HG02642 (cell line): ENCODE data around the gene PXDN.

Experiments used
- ATAC-seq: cut with Tn5 transposase; IDR thresholded peaks from one replicate; pipeline ENCODE4 v1.9.1; 2021; ENCODE audit warnings: mild to moderate bottlenecking; ENCODE audit not compliant: unreplicated experiment, poor library complexity

The PXDN gene

GRCh38 chr2:1656326-1656960, 87.9 kb downstream of the PXDN start:
- no peak for ATAC-seq

GRCh38 chr2:1655461-1655860, 88.9 kb downstream of the PXDN start:
- ATAC-seq: no peak

DNA sequence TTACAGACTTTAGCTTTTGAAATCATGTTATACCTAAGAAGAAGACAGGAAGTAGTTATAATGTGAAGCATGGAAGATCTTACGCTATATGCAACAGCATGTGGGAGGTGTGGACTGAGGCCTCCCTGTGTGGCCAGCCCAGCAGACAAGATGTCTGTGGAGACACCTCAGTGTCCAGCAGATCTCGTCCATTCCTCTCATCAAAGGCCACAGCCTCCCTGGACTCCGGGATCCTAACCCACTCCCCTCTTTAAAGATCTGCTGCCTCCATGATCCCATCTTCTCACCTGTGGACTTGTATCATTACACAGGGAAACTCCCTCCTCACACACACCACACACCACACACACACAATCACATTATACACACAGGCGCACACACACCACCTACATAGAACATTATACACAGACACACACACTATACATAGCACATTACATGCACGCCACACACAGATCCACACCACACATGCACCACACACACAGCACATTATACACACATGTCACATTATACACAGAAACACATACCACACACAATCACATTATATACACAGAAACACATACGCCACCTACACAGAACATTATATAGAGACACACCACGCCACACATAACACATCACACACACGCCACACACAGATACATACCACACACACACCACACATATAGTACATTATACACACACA, 89.5 kb downstream of the PXDN start:
- ATAC-seq: no peak

- no peak for ATAC-seq
Measured at GRCh38 chr2:1653956-1654695, 90.2 kb downstream of the PXDN start.

DNA sequence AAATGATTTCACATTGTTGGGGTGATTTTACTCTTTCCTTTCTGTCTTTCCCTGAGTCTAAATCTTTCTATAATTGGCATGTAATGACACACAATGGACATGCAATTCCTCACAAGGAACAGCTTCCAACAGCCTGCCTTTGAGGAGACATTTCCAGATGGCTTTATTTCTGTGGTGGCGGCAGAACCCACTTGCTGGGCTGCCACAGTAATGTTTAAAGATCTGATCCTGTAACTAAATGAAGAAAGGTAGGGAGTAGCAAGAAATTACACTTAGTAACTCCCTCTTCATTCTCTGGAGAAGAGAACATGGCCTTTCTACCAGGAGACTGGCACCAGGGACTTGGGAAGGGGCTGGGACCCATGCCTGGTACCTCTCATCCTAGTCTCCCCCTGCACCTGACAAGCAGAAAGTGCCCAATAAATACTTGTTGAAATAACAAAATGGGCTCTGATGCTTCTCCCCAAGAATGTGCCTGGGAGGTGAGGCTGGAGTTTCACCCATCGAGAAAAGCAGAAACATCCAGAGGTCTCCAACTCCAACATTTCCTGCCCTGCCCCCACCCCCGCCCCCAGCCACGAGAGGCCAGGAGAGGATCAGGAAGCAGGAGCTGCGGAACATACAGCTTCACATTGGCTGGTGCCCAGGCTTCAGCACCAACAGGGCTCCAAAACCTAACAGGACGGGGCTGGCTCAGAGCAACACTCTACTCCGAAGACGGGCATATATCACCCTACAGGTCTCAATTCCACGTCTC, 92.1 kb downstream of the PXDN start:
- no peak for ATAC-seq

- ATAC-seq: no peak
Measured at GRCh38 chr2:1651121-1652033, 92.9 kb downstream of the PXDN start.

DNA sequence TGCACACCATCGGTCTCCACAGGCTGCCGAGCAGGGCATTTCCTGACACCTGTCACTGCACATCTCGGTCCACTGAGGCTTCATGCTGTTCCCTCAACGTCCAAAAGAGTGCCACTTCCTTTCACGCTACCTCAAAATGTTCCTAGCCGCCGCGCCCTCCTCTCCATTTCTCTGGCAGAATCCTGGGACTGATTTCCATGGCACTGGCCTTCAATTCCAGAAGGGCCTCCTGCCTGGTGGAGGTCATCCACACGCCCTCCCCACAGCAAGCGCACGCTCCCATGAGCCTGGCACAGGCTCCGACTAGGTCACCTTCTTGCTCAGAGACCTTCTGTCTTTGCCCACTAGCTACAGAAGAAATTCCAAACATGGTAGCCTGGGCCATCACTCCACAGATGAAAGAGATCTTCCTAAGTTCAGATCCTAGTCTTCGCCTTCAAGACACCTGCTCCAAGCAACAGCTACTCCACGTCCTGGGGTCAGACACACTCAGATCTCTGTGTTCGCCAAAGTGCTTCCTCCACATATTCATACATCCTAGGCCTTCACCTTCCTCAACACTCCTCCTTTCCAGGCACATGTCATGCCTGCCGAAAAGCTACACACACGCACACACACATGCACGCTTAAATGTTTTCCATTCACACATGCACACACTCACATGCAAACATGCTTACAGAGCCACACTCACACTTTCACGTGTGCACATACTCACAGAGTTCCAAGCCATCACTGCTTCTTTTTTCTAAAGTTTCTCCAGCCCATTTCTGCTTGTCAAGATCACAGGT, 94.0 kb downstream of the PXDN start:
- ATAC-seq: no peak

DNA sequence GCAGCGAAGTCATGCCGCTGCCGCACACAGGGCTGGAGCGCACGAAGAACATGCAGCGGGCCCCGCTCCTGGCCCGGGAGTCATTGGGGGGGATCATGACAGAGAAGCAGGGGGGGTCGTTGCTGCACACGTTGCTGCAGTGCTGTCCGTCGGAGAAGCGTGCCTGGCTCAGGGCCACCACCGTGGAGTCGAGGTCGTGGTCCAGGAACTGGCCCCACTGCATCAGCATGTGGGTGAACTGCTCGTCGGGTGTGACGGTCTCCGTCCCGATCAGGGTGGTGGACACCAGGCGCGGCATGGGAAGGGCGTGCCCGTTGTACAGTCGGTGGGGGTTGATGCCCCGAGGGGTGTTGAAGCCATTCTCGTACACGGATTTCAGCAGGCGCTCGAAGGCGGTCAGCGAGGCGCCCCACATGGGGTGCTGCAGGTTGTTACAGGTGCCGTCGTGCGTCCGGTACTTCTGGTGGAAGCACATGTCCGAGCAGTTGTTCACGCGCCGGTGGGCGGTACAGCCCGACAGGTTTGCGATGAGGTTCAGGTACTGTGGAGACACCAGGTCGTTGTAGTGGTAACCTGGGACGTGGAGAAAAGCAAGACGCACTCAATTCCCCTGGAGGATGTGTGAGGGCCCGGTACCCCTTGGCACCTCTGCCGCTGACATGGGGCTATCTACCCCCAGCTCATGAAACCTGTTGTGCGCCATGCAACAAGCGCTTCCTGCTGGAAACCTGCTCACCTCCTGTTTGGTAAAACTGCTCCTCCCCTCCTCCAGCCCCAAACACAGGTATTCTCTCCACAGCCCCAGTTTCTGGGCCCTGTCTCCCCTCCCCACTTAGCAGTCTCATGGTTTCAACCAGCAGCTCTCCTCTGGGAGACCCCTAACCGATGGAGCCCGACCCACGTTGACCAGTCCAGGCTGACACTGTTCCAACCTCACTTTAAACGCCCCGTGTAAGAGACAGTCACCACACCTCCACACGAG, 94.9 kb downstream of the PXDN start:
- no peak for ATAC-seq

GRCh38 chr2:1648241-1649102, 95.8 kb downstream of the PXDN start:
- ATAC-seq: no peak

GRCh38 chr2:1647417-1648240, 96.7 kb downstream of the PXDN start:
- ATAC-seq: no peak

DNA sequence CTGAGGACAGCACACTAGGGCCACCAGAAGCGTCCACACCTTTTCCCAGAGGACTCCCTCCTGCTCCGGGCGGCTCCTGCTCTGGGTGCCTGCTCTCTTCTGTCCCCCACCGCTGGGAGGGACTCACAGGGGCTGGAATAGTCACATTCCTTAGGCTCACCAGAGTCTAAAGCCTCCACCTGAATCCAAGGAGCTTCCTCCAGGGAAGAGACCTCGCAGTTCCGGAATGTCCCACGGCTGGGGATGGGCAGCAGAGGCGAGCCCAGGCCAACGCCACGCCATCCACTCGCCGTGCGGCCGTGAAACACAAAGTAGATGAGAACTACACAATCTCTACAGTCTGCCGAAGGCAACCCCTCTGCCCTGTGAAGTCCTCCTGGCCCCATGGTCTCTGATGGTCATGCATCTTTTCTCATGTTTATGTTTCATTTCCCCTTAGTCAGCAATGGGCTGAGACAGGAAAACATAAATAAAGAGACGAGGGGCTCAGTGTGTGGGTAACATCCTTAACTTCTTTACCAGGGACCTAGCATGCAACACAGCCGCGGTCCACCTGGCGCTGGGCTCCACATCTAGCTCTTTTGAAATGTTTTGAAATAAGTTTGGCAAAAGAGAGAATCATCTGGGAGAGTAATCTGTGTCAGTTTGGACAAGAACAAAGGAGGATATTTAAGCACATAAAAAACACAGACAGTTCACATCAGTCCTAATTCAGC, 98.4 kb downstream of the PXDN start:
- ATAC-seq: no peak

GRCh38 chr2:1644427-1644826, 99.9 kb downstream of the PXDN start:
- ATAC-seq: no peak

GRCh38 chr2:1642993-1643619, 101.2 kb downstream of the PXDN start:
- no peak for ATAC-seq

GRCh38 chr2:1642066-1642861, 102.1 kb downstream of the PXDN start:
- ATAC-seq: no peak
